Mesodermal cell (in vitro differentiated cells): Measurements from ENCODE around the gene NRGN.
"Not testable (repeated sequence)": the region's sequence is repeated elsewhere in the genome, so short reads cannot be mapped to it uniquely, and the experiment has no call there.

Experiments
- H3K27ac ChIP-seq: 2 replicates; pipeline ENCODE4 v1.7.0; 2013; ENCODE audit warnings: mild to moderate bottlenecking, low read depth, low read length, moderate library complexity; ENCODE audit not compliant: severe bottlenecking
- H3K36me3 ChIP-seq: 2 replicates; pipeline ENCODE4 v1.7.1; 2013; ENCODE audit warnings: mild to moderate bottlenecking, low read length, moderate library complexity; ENCODE audit not compliant: control insufficient read depth, insufficient read depth
- H3K4me1 ChIP-seq: one replicate; pipeline ENCODE4 v1.7.1; 2013; ENCODE audit warnings: mild to moderate bottlenecking, low read length; ENCODE audit not compliant: insufficient read depth, control insufficient read depth, poor library complexity, severe bottlenecking
- H3K4me3 ChIP-seq: 2 replicates; pipeline ENCODE4 v1.7.0; 2013; ENCODE audit warnings: low read length, control low read depth, mild to moderate bottlenecking; ENCODE audit not compliant: insufficient read depth, poor library complexity, severe bottlenecking; ENCODE audit errors: extremely low read depth
- H3K9me3 ChIP-seq: 2 replicates; pipeline ENCODE4 v1.7.1; 2013; ENCODE audit warnings: mild to moderate bottlenecking, low read length, moderate library complexity; ENCODE audit not compliant: control insufficient read depth
- WGBS, 2 experiments: methylation state at CpG; one replicate each; pipeline ENCODE4 v1.1.5; 2013; ENCODE audit warnings: missing lambda C conversion rate in 2 of 2; ENCODE audit not compliant: insufficient coverage in 2 of 2; 5-methylcytosine and 5-hydroxymethylcytosine counted together

NRGN gene

DNA sequence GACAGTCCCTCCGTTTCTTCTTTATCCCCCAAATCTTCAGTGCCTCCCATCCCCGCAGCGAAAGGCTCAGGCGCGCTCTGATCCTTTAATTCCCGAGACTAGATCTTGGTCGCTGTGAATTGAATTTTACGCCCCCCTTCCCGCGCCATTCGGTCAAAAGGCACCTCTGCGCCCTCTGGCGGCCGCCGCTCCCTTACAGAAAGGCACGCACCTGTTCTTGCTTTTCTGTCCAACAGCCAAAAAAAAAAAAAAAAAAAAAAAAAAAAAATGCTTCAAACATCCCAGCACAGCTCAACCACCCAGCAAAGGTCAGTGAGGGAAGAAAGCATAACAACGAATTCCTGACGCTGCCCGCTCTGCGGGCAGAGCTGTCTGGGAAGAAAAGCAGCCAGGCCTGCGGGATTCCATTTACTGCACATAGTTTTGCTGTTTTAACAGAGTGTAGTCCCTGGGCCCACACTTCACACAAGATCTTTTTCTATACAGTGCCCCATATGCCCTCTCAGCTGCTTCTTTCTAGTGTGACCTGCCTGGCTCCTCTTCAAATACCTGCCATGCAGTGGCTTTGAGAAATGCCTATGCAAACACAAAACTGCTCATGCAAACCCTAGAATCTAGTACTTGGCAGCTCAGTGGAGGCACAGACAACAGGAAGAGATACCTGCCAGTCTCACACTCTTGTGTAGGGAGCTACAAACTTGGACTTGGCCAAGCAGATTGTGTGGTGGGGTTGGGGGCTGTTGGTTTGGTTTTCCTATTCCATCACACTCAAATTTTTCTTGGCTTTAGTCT lies 23.6 kb downstream of the NRGN start:
- Histone ChIP-seq H3K36me3 (peaks cover 41% of the 10 kb centered on the region), H3K4me3 (peak overlapping the region; percentile 54)
- WGBS, 2 experiments: 9 to 16% methylated on average over 11 to 17 of the region's 21 CpGs

DNA sequence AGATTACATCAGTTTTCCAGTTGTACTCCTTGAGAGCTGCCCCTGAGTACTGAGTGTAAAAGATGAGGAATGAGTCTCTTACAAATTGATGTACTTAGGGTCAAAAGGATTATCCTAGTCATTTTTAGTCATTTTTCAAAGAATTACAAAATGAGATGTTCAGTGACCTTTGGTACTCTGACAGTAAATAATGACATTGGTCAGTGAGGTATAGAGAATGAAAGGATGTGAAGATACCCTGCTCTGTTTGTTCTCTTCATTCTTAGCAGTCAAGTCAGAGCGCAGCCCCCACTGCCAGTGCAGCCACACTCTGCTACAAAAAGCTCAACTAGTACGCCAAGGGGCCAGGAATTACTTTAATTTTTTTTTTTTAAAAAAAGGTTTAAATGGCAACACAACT lies 26.4 kb downstream of the NRGN start:
- Histone ChIP-seq H3K4me3 (no peak overlapping the region), H3K27ac (no peak overlapping the region), H3K4me1 (peaks cover 26% of the 10 kb centered on the region), H3K9me3 (no peaks in the 10 kb centered on the region), H3K36me3 (peaks cover 47% of the 10 kb centered on the region)
- WGBS, 2 experiments: no CpG with 5 or more reads among the region's 2 CpGs

More for the DNA sequence above, 23.6 kb downstream of the NRGN start:
- Histone ChIP-seq H3K9me3 (no peaks in the 10 kb centered on the region), H3K27ac (no peak overlapping the region), H3K4me1 (peaks cover 28% of the 10 kb centered on the region)

DNA sequence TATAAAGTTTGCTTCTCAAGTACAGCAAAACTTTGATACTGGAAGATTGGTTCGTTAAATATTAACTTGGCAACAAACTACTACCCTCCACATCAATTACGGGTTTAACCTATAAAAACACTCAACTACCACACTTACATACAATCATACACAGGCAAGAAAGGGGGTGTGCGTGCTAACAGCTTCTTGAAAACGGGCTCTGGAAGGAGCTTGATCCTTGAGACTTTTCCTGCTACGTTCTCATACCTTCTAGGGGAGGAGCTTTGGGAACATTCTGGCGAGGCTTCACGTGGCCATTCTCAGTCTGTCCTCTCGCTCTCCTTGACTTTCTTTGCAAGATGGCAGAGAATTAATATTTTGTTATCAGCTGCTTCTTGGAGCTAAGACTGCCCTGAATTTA lies 29.2 kb downstream of the NRGN start:
- Histone ChIP-seq H3K4me1 (peaks cover 19% of the 10 kb centered on the region), H3K27ac (peak overlapping the region; percentile 97), H3K4me3 (no peak overlapping the region), H3K9me3 (no peaks in the 10 kb centered on the region), H3K36me3 (peaks cover 67% of the 10 kb centered on the region)
- WGBS, 2 experiments: 91 to 96% methylated on average over 7 of the region's 8 CpGs

DNA sequence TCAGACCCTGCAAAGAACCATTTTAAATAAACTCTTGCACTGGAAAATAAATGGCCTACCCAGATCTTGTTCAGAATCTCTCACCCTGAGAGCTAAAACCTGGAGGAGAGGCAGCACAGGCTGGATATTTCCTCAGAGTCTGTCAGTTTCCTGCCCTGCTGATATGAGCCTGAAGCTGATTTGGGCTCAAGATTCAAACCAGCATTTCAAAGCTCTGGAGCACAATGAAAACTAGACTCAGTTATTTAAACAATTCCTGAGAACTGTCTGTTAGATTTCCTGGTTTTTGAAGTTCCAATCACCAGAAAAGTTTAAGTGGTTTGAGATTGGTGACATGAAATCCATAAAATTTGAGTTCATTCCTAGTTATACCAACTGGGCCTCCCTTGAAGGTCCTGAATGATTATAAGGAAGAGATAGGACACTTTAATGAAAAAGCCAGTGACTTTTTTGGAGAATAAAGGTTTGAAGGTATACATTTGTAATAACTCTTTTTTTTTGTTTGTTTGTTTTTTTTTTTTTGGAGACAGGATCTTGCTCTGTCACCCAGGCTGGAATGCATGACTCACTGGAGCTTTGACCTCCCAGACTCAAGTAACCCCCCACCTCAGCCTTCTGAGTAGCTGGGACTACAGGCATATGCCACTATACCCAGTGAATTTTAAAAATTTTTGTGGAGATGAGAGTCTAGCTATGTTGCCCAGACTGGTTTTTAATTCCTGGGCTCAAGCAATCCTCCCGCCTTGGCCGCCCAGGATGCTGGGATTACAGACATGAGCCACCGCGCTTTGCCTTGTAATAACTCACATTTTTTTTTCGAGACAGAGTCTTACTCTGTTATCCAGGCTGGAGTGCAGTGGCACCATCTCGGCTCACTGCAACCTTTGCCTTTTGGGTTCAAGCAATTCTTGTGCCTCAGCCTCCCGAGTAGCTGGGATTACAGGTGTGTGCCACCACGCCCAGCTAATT lies 30.3 kb downstream of the NRGN start:
- Histone ChIP-seq H3K4me1 (peaks cover 19% of the 10 kb centered on the region), H3K4me3 (no peak overlapping the region), H3K27ac (peak overlapping the region; percentile 97), H3K36me3 (peaks cover 66% of the 10 kb centered on the region), H3K9me3 (no peaks in the 10 kb centered on the region)
- WGBS, 2 experiments: 91 to 97% methylated on average over 8 of the region's 8 CpGs

DNA sequence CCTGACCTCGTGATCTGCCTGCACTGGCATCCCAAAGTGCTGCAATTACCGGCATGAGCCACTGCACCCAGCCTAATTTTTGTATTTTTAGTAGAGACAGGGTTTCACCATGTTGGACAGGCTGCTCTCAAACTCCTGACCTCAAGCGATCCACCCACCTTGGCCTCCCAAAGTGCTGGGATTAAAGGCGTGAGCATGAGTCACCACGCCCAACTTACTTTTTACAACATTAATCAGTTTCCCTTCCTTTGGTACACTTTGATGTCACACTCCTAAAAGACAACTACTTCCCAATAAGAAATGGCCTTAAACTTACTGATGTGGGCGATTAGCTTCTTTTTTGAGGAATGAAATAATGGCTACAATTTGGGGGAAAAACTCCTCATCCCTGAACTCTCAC lies 31.2 kb downstream of the NRGN start:
- Histone ChIP-seq H3K36me3 (peaks cover 66% of the 10 kb centered on the region), H3K4me1 (peaks cover 19% of the 10 kb centered on the region), H3K27ac (peak overlapping the region; percentile 97)
- H3K9me3 ChIP-seq, H3K4me3 ChIP-seq: not testable (repeated sequence)
- 93 to 95% methylated on average over 2 to 5 of the region's 6 CpGs for WGBS, 2 experiments

DNA sequence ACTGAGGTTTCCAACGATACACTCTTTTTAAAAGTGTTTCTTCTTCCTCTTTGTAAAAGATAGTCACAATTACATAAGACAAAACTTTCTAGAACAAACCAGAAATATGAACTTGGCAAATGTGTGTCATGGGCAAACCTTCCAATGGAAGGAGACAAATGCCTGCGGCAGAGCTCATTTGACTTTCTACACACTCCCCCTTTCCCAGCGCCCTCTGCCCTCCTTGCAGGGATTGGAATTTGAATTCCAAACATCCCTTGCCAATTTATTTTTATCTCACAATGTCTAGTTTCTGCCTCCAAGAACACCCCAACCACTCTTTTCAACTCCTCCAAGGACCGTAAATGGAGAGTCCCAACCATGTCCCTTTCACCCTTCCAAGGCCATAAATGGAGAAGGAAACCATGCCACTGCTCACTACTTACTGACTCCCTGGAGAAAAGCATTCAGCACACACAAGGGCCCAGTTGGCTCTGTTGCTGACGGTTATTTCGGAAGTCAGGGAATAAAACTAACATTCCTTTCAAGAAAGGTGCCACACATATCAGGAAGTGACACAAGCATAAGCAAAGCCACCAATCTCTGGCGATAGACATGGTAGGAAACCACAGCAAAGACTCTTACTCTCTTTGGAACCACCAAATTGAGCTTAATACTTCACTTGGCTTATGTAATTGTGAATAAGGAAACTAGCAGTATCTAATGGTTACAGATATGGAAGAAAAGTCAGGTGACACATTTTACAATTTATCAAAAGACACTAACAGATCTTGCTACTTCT lies 37.3 kb downstream of the NRGN start:
- H3K36me3 ChIP-seq: peaks cover 58% of the 10 kb centered on the region
- H3K4me3 ChIP-seq: no peak overlapping the region
- H3K27ac ChIP-seq: no peak overlapping the region
- H3K9me3 ChIP-seq: no peaks in the 10 kb centered on the region
- WGBS, 2 experiments: 96 to 100% methylated on average over 2 to 5 of the region's 7 CpGs
- peaks cover 3% of the 10 kb centered on the region for H3K4me1 ChIP-seq

DNA sequence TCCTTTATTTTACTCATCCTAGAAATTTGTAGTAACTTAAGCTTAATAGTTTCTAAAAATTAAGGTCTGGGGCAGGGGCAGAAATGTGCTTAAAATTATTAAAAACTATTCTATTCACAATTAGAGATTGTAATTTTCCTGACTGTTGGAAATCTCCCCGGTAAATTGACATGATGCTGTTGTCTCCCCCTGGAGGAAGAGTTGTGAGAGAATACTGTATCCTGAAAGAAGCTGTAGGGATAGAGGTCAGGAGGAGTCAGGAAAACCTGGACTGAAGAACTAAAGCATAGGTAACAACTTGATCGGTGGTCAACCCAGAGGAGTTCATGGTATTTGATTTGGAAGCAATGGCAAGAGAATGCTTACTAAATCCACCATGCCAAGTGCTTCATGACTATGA lies 38.5 kb downstream of the NRGN start:
- Histone ChIP-seq H3K36me3 (peaks cover 55% of the 10 kb centered on the region), H3K9me3 (no peaks in the 10 kb centered on the region)
- WGBS, 2 experiments: 86 to 100% methylated on average over 1 to 2 of the region's 2 CpGs

DNA sequence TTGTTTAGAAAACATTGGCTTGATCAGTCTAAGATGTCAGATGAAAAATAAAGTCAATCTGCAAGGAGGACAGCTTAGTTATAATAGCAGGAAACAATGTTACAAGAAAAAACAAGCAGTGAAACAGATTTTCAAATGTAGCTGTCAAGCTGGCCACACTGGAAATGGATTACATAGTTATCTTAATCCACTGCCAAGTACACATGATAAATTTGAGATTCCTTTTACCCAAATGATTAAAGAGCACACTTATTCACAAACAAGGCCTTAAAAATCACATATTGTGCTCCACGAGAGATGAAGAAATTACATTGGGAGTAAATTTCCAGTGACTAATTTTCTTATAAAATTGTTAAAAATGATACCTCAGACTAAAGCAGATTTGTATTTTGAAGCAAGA lies 39.8 kb downstream of the NRGN start:
- peaks cover 3% of the 10 kb centered on the region for H3K4me1 ChIP-seq
- no peaks in the 10 kb centered on the region for H3K9me3 ChIP-seq
- peaks cover 54% of the 10 kb centered on the region for H3K36me3 ChIP-seq
- WGBS, 2 experiments: no CpG with 5 or more reads among the region's 1 CpG
- no peak overlapping the region for H3K4me3 ChIP-seq
- H3K27ac ChIP-seq: no peak overlapping the region

More for the DNA sequence above, 38.5 kb downstream of the NRGN start:
- Histone ChIP-seq H3K4me1 (peaks cover 3% of the 10 kb centered on the region), H3K27ac (no peak overlapping the region), H3K4me3 (no peak overlapping the region)

DNA sequence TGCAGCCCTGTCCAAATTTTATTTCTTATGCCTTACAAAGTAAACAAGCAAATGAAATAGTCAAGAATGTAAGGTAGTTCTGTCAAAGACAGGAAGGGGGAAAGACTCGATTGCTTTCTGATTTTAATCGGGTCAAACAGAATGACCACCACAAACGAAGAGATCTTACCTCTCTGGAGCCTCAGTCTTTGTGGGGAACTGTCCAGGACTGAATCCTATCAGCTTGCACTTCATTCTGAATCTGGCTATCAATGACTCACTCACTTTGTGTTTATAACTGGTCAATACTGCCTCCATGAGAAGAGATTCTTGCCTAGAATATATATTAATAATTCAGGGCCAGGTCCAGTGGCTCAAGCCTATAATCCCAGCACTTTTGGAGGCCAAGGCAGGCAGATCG lies 43.3 kb downstream of the NRGN start:
- peaks cover 45% of the 10 kb centered on the region for H3K36me3 ChIP-seq
- H3K4me1 ChIP-seq: no peaks in the 10 kb centered on the region
- no peak overlapping the region for H3K27ac ChIP-seq
- H3K4me3 ChIP-seq: no peak overlapping the region
- 98 to 100% methylated on average over 4 of the region's 4 CpGs for WGBS, 2 experiments
- no peaks in the 10 kb centered on the region for H3K9me3 ChIP-seq

DNA sequence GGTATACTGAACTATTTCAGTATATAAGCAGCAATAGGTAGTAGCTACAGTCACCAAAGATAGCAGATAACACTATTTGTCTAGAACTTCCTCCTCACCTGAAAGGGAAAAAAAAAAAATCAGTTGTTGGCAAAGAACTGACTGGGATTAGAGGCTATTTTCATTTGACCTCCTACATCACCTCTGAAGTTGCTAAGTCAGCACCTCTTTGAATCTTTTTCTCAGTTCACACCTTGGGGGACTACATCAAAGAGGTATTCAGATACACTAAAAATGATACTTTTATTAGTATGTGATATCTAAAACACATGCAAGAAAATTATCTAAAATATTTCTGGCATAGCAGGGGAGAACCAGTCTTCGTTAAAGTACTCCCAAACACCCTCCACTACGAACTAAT lies 44.3 kb downstream of the NRGN start:
- Histone ChIP-seq H3K4me3 (no peak overlapping the region), H3K27ac (no peak overlapping the region), H3K36me3 (peaks cover 35% of the 10 kb centered on the region), H3K9me3 (no peaks in the 10 kb centered on the region), H3K4me1 (no peaks in the 10 kb centered on the region)
- WGBS, 2 experiments: 94 to 100% methylated on average over 2 of the region's 2 CpGs
